Thymus (tissue), 11 donors: ENCODE measurements around the gene SEL1L2. TPM values are rescaled to one million over a fixed set of nuclear protein-coding genes. Genes with fewer than 3 reads are reported as not detected.

Experiments used
- DNase-seq, 9 donors: peaks; one replicate each; pipeline ENCODE4 v3.0.0-alpha.2; 2013; ENCODE audit warnings: low spot score in 9 of 9, low read depth in 6 of 9, missing footprints in 1 of 9
- H3K27ac ChIP-seq, 2 donors: one replicate each; pipeline ENCODE4 v1.5.1; 2013; ENCODE audit warnings: control low read depth in 1 of 2, low read depth in 1 of 2, low read length in 1 of 2, mild to moderate bottlenecking in 1 of 2, moderate library complexity in 1 of 2
- H3K27me3 ChIP-seq, 2 donors: one replicate each; pipeline ENCODE4 v1.5.1; 2013; ENCODE audit warnings: low read length in 1 of 2; ENCODE audit not compliant: control insufficient read depth in 2 of 2, insufficient read depth in 1 of 2
- H3K36me3 ChIP-seq, 2 donors: one replicate each; pipeline ENCODE4 v1.5.1; 2013; ENCODE audit warnings: low read length in 1 of 2, mild to moderate bottlenecking in 1 of 2, moderate library complexity in 1 of 2; ENCODE audit not compliant: control insufficient read depth in 2 of 2, insufficient read depth in 2 of 2
- H3K4me1 ChIP-seq, 2 donors: one replicate each; pipeline ENCODE4 v1.5.1; 2013; ENCODE audit warnings: low read length in 2 of 2; ENCODE audit not compliant: control insufficient read depth in 2 of 2, insufficient read depth in 2 of 2
- H3K4me3 ChIP-seq, 2 donors: one replicate each; pipeline ENCODE4 v1.5.1; 2013; ENCODE audit warnings: low read length in 2 of 2, control low read depth in 1 of 2, mild to moderate bottlenecking in 1 of 2
- H3K9me3 ChIP-seq, 2 donors: one replicate each; pipeline ENCODE4 v1.5.1; 2013; ENCODE audit warnings: low read length in 1 of 2, mild to moderate bottlenecking in 1 of 2; ENCODE audit not compliant: control insufficient read depth in 2 of 2, insufficient read depth in 1 of 2
- WGBS: extraction: QIAGEN DNeasy Blood & Tissue Kit; methylation state at CpG from one replicate; pipeline ENCODE4 v1.1.7; 2013; 5-methylcytosine and 5-hydroxymethylcytosine counted together
- polyA plus RNA-seq: library from polyadenylated mRNA; stranded (reverse); fragments of 200-250 nt; gene quantifications from one replicate; pipeline ENCODE4 v1.2.3, GENCODE V29; 2013
- total RNA-seq: library from RNA; stranded (reverse); fragments of 120-200 nt; gene quantifications from one replicate; pipeline ENCODE4 v1.2.4, GENCODE V29; 2013
- donor health status: healthy.

SEL1L2 gene
- total and polyA plus RNA-seq, 2 donors = 0.16 TPM; not detected in 1

DNA sequence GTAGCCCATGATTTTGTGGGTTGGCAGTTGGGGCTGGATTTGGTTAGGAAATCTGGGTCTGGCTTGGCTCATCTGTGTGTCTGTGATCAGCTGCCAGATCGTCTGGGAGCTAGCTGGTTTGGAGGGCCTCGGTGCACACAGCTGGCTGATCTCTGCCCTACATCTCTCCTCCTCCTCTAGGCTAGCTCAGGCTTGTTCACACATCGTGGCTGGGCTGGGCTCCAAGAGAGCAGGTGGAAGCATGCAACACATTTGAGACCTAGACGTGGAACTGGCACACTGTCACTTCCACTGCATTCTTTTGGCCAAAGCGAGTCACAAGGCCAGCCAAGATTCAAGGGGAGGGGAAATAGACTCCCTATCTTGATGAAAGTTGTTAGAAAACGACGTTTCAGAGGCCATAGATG, 189.7 kb downstream of the SEL1L2 start:
- DNase-seq = peak in 5 of 9 donors; percentile 5 to 37 (median 8)
- H3K27ac ChIP-seq = peak overlapping the region in 1 of 2 donors; percentile 7

DNA sequence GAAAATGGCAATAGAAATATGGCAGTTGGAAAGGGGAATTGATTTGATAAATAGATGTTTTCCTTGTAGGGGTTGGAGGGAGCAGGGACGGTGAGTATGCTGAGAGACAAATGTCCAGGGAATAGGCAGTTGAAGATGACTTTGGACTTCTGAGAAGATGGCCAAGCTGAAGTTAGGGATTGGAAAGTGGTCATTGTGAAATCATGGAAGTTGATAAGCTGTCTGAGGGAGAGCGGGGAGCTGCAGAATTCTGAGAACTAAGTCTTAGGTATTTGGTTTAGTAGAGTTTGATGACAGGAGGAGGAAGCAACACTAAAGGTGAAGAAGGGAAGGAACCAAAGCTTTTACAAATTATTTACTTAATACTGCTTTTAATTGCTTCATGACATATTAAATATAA, 190.4 kb downstream of the SEL1L2 start:
- Histone ChIP-seq H3K27ac (no peak overlapping the region), H3K4me3 (no peak overlapping the region), H3K27me3 (no peaks in the 10 kb centered on the region), H3K9me3 (no peaks in the 10 kb centered on the region), H3K4me1 (no peaks in the 10 kb centered on the region), H3K36me3 (peaks cover 53 to 57% of the 10 kb centered on the region in 2 donors)
- WGBS = 98% methylated on average over 2 of the region's 2 CpGs
- no peak for DNase-seq

More for the DNA sequence above, 189.7 kb downstream of the SEL1L2 start:
- Histone ChIP-seq H3K36me3 (peaks cover 52 to 54% of the 10 kb centered on the region in 2 donors), H3K27me3 (no peaks in the 10 kb centered on the region), H3K4me1 (no peaks in the 10 kb centered on the region), H3K9me3 (no peaks in the 10 kb centered on the region), H3K4me3 (no peak overlapping the region)
- WGBS = 58% methylated on average over 7 of the region's 7 CpGs

Other genes with a start within 250 kb of the SEL1L2 start
- 15.2 TPM for gene ESF1, start 205.7 kb downstream of the SEL1L2 start, total RNA-seq
- gene ESF1, start 205.7 kb downstream of the SEL1L2 start, polyA plus RNA-seq = 12.0 TPM
- gene NDUFAF5, start 205.6 kb downstream of the SEL1L2 start, total RNA-seq = 24.9 TPM
- gene NDUFAF5, start 205.6 kb downstream of the SEL1L2 start, polyA plus RNA-seq = 42.8 TPM
- gene MACROD2, start 4.9 kb upstream of the SEL1L2 start, total RNA-seq = 1.6 TPM
- 4.2 TPM for gene MACROD2, start 4.9 kb upstream of the SEL1L2 start, polyA plus RNA-seq